ENCODE results near the gene CPHXL2.

The CPHXL2 gene

GRCh38 chr16:75644240-75645012 lies 32.4 kb downstream of the CPHXL2 start:
- H3K36me3 ChIP-seq (ENCODE audit: control insufficient read depth, insufficient read depth, low read length): peaks cover 58% of the 10 kb centered on the region
- H3K27ac ChIP-seq (ENCODE audit: low read depth, low read length): no peak overlapping the region
- peaks cover 6% of the 10 kb centered on the region; the same call in 1 of the 2 replicates for H3K4me1 ChIP-seq (ENCODE audit: control insufficient read depth, insufficient read depth, low read length)
- H3K9me3 ChIP-seq (ENCODE audit: control insufficient read depth, insufficient read depth, low read length): no peaks in the 10 kb centered on the region
- H3K4me3 ChIP-seq (ENCODE audit: low read depth, low read length): no peak overlapping the region
- H3K9ac ChIP-seq (ENCODE audit: low read depth, low read length): no peak overlapping the region
- no peaks in the 10 kb centered on the region for H3K27me3 ChIP-seq (ENCODE audit: control insufficient read depth, insufficient read depth, low read length)

- Histone ChIP-seq H3K36me3 (ENCODE audit: control insufficient read depth, insufficient read depth, low read length) (peaks cover 90% of the 10 kb centered on the region), H3K4me3 (ENCODE audit: low read depth, low read length) (no peak overlapping the region)
These were observed 36.2 kb downstream of the CPHXL2 start for GRCh38 chr16:75640598-75640997.

DNA sequence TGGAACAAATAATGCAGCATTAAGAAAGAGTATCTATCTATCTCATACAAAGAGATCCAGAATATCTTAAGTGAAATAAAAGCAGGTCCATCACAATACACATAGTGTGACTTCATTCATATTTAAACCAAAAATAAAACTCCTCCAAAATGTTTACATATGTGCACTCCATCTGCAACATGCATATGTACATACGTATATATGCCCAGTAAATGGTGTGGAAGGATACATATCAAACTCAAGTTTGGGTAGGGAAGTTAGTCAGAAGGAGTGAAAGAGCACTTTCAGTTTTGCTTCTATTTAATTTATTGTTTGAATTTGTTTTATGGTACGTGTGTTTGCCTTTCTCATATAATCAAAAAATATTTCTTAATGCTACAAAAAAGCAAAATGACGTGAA lies 41.8 kb downstream of the CPHXL2 start:
- Histone ChIP-seq H3K9ac (ENCODE audit: low read depth, low read length) (no peak overlapping the region), H3K36me3 (ENCODE audit: control insufficient read depth, insufficient read depth, low read length) (peaks cover 90% of the 10 kb centered on the region), H3K4me3 (ENCODE audit: low read depth, low read length) (no peak overlapping the region), H3K4me1 (ENCODE audit: control insufficient read depth, insufficient read depth, low read length) (no peaks in the 10 kb centered on the region), H3K27ac (ENCODE audit: low read depth, low read length) (no peak overlapping the region), H3K9me3 (ENCODE audit: control insufficient read depth, insufficient read depth, low read length) (no peaks in the 10 kb centered on the region), H3K27me3 (ENCODE audit: control insufficient read depth, insufficient read depth, low read length) (no peaks in the 10 kb centered on the region)

More at GRCh38 chr16:75640598-75640997, 36.2 kb downstream of the CPHXL2 start:
- Histone ChIP-seq H3K27me3 (ENCODE audit: control insufficient read depth, insufficient read depth, low read length) (no peaks in the 10 kb centered on the region), H3K4me1 (ENCODE audit: control insufficient read depth, insufficient read depth, low read length) (peaks cover 3% of the 10 kb centered on the region; the same call in 1 of the 2 replicates), H3K27ac (ENCODE audit: low read depth, low read length) (no peak overlapping the region), H3K9ac (ENCODE audit: low read depth, low read length) (no peak overlapping the region), H3K9me3 (ENCODE audit: control insufficient read depth, insufficient read depth, low read length) (no peaks in the 10 kb centered on the region)

DNA sequence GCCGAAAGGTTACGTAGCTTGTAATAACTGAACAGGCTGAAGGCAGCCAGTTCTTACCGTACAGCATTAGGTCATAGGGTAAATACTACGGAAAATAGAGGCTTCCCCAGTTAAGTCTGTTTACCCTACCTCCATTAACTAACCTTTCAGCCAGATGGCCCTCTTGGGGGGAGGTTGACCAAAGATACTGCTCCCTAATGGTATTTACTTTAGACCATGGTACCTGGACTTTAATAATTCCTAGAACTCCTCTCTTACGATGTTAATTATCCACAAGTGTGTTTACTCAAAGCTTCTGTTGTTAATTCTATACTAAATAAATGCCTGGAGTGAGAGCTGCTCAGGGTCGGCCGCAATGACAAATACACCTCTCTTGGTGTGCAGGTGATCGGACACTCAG lies 44.0 kb downstream of the CPHXL2 start:
- Histone ChIP-seq H3K9ac (ENCODE audit: low read depth, low read length) (no peak overlapping the region), H3K4me3 (ENCODE audit: low read depth, low read length) (no peak overlapping the region), H3K36me3 (ENCODE audit: control insufficient read depth, insufficient read depth, low read length) (peaks cover 96% of the 10 kb centered on the region), H3K4me1 (ENCODE audit: control insufficient read depth, insufficient read depth, low read length) (no peaks in the 10 kb centered on the region), H3K9me3 (ENCODE audit: control insufficient read depth, insufficient read depth, low read length) (no peaks in the 10 kb centered on the region), H3K27me3 (ENCODE audit: control insufficient read depth, insufficient read depth, low read length) (no peaks in the 10 kb centered on the region), H3K27ac (ENCODE audit: low read depth, low read length) (no peak overlapping the region)

GRCh38 chr16:75630052-75630451 lies 46.8 kb downstream of the CPHXL2 start:
- Histone ChIP-seq H3K4me1 (ENCODE audit: control insufficient read depth, insufficient read depth, low read length) (no peaks in the 10 kb centered on the region), H3K27me3 (ENCODE audit: control insufficient read depth, insufficient read depth, low read length) (no peaks in the 10 kb centered on the region), H3K4me3 (ENCODE audit: low read depth, low read length) (no peak overlapping the region), H3K9ac (ENCODE audit: low read depth, low read length) (no peak overlapping the region), H3K36me3 (ENCODE audit: control insufficient read depth, insufficient read depth, low read length) (peaks cover 93% of the 10 kb centered on the region), H3K9me3 (ENCODE audit: control insufficient read depth, insufficient read depth, low read length) (no peaks in the 10 kb centered on the region), H3K27ac (ENCODE audit: low read depth, low read length) (no peak overlapping the region)

GRCh38 chr16:75629132-75629531 lies 47.7 kb downstream of the CPHXL2 start:
- Histone ChIP-seq H3K9me3 (ENCODE audit: control insufficient read depth, insufficient read depth, low read length) (no peaks in the 10 kb centered on the region), H3K4me1 (ENCODE audit: control insufficient read depth, insufficient read depth, low read length) (no peaks in the 10 kb centered on the region), H3K36me3 (ENCODE audit: control insufficient read depth, insufficient read depth, low read length) (peaks cover 84% of the 10 kb centered on the region), H3K4me3 (ENCODE audit: low read depth, low read length) (no peak overlapping the region), H3K27ac (ENCODE audit: low read depth, low read length) (no peak overlapping the region), H3K27me3 (ENCODE audit: control insufficient read depth, insufficient read depth, low read length) (no peaks in the 10 kb centered on the region), H3K9ac (ENCODE audit: low read depth, low read length) (no peak overlapping the region)

- Histone ChIP-seq H3K9ac (ENCODE audit: low read depth, low read length) (no peak overlapping the region), H3K27ac (ENCODE audit: low read depth, low read length) (no peak overlapping the region), H3K36me3 (ENCODE audit: control insufficient read depth, insufficient read depth, low read length) (peaks cover 76% of the 10 kb centered on the region), H3K4me3 (ENCODE audit: low read depth, low read length) (no peak overlapping the region), H3K9me3 (ENCODE audit: control insufficient read depth, insufficient read depth, low read length) (no peaks in the 10 kb centered on the region), H3K27me3 (ENCODE audit: control insufficient read depth, insufficient read depth, low read length) (no peaks in the 10 kb centered on the region), H3K4me1 (ENCODE audit: control insufficient read depth, insufficient read depth, low read length) (no peaks in the 10 kb centered on the region)
These were observed 48.5 kb downstream of the CPHXL2 start for GRCh38 chr16:75628351-75628750.

DNA sequence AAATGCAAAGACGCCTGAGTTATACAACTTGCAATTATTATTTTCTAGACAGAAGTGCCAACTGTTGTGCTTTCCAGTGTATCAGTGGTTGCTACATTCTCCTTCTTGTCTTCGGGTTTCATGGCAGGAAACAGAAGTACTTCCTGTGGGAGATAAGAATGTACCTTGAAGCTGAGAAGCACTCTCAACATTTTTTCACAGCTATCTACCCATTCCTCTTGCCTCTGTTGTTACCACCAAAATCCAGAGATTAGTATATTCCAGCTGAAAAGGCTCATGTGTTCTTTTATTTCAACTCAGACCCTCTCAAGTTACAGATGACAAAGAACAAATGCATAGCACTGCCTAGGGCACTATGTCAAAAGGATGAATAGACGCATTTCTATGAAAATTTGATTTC lies 49.0 kb downstream of the CPHXL2 start:
- no peak overlapping the region for H3K9ac ChIP-seq (ENCODE audit: low read depth, low read length)
- H3K9me3 ChIP-seq (ENCODE audit: control insufficient read depth, insufficient read depth, low read length): no peaks in the 10 kb centered on the region
- H3K36me3 ChIP-seq (ENCODE audit: control insufficient read depth, insufficient read depth, low read length): peaks cover 71% of the 10 kb centered on the region
- no peaks in the 10 kb centered on the region for H3K27me3 ChIP-seq (ENCODE audit: control insufficient read depth, insufficient read depth, low read length)
- no peak overlapping the region for H3K4me3 ChIP-seq (ENCODE audit: low read depth, low read length)
- H3K27ac ChIP-seq (ENCODE audit: low read depth, low read length): no peak overlapping the region
- no peaks in the 10 kb centered on the region for H3K4me1 ChIP-seq (ENCODE audit: control insufficient read depth, insufficient read depth, low read length)

DNA sequence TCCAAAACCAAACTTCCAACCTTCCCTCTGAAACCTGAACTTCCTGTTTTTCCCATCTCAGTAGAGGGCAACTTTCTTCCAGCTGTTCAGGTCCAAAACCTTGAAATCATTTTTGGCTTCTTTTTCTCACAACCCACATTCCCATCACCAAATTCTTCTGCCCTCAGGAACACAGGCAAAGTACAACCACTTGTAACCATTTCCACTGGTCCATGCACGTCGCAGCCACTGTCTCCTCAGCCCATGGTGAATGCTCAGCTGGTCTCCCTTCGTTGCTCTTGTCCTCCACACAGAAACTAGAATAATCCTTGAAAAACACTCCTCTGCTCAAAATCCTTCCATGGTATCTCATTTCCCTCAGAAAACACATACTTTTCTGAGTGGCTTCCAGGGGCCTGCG lies 50.0 kb downstream of the CPHXL2 start:
- Histone ChIP-seq H3K4me3 (ENCODE audit: low read depth, low read length) (no peak overlapping the region), H3K36me3 (ENCODE audit: control insufficient read depth, insufficient read depth, low read length) (peaks cover 63% of the 10 kb centered on the region), H3K27ac (ENCODE audit: low read depth, low read length) (no peak overlapping the region), H3K9ac (ENCODE audit: low read depth, low read length) (no peak overlapping the region), H3K9me3 (ENCODE audit: control insufficient read depth, insufficient read depth, low read length) (no peaks in the 10 kb centered on the region), H3K4me1 (ENCODE audit: control insufficient read depth, insufficient read depth, low read length) (peaks cover 3% of the 10 kb centered on the region; the same call in 1 of the 2 replicates), H3K27me3 (ENCODE audit: control insufficient read depth, insufficient read depth, low read length) (no peaks in the 10 kb centered on the region)

GRCh38 chr16:75624921-75625334 lies 51.9 kb downstream of the CPHXL2 start:
- no peak overlapping the region for H3K4me3 ChIP-seq (ENCODE audit: low read depth, low read length)
- no peaks in the 10 kb centered on the region for H3K27me3 ChIP-seq (ENCODE audit: control insufficient read depth, insufficient read depth, low read length)
- peaks cover 56% of the 10 kb centered on the region for H3K36me3 ChIP-seq (ENCODE audit: control insufficient read depth, insufficient read depth, low read length)
- H3K9me3 ChIP-seq (ENCODE audit: control insufficient read depth, insufficient read depth, low read length): no peaks in the 10 kb centered on the region
- no peak overlapping the region for H3K27ac ChIP-seq (ENCODE audit: low read depth, low read length)
- H3K9ac ChIP-seq (ENCODE audit: low read depth, low read length): no peak overlapping the region
- peaks cover 3% of the 10 kb centered on the region; the same call in 1 of the 2 replicates for H3K4me1 ChIP-seq (ENCODE audit: control insufficient read depth, insufficient read depth, low read length)

DNA sequence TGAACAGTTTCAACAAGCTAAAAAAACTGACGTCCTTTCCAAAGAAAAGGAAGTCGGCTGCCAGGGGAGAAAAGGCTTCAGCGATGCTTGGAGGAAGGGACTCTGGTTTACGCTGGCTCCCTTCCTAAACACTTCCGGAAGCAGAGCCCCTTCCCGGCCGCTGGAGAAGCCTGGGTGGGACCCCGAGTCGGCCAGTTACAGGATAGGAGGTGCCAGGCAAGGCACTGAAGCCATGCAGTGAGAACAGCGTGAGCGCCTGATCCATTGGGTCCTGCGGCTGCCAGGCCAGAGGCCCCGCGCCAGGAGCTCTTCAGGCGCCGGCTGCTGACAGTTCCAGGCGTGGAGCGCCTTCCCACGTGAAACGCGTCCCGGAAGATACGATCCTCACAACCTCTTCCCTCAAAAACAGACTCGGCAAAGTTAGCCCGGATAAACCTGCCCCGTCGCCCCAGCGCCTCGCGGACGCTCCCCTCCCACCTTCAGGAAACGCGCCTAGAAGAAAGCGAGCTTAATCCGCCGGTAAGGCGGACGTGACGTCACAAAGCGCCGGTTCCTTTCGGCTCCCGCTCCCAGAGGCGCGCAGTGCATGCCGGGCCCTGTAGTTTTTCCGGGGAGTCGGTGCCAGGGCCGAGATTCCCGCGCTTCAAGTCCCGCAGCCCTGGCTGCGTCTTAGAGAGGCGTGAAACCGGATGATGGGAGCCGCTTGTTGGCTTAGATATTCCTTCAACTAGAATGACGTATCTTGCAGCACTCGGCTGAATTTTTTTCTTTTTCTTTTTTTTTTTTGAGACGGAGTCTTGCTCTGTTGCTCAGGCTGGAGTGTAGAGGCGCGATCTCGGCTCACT lies 53.8 kb downstream of the CPHXL2 start, which contains the start of gene ADAT1:
ADAT1 (minus strand) TSS at position 521 of the 845 bp plus-strand sequence. CDS start 2,482 bp downstream, outside the sequence.
- H3K9ac ChIP-seq (ENCODE audit: low read depth, low read length): peak within 1 kb of the TSS; percentile 91
- H3K9me3 ChIP-seq (ENCODE audit: control insufficient read depth, insufficient read depth, low read length): no peaks in the 10 kb centered on the region
- no peaks in the 10 kb centered on the region for H3K27me3 ChIP-seq (ENCODE audit: control insufficient read depth, insufficient read depth, low read length)
- peak within 1 kb of the TSS; percentile 94 for H3K27ac ChIP-seq (ENCODE audit: low read depth, low read length)
- H3K4me1 ChIP-seq (ENCODE audit: control insufficient read depth, insufficient read depth, low read length): peaks cover 3% of the 10 kb centered on the region; the same call in 1 of the 2 replicates
- peaks cover 53% of the 10 kb centered on the region for H3K36me3 ChIP-seq (ENCODE audit: control insufficient read depth, insufficient read depth, low read length)
- H3K4me3 ChIP-seq (ENCODE audit: low read depth, low read length): peak within 1 kb of the TSS; percentile 88
